Sigmoid colon (tissue), 4 donors: ENCODE measurements around the gene RBPMS2.

Experiments used
- EP300 ChIP-seq, 4 donors: sonication (generic); formaldehyde crosslinking; IDR thresholded peaks; one replicate each; pipeline ENCODE4 v1.6.1; 2017; ENCODE audit warnings: antibody characterized with exemption in 4 of 4
- POLR2A ChIP-seq, 2 donors: fragments of 450-650 bp; IDR thresholded peaks; one replicate each; pipeline ENCODE4 v1.6.1; 2016; ENCODE audit warnings: antibody characterized with exemption in 2 of 2, mild to moderate bottlenecking in 2 of 2, moderate library complexity in 2 of 2
- POLR2AphosphoS5 ChIP-seq, 4 donors: sonication (generic); formaldehyde crosslinking; IDR thresholded peaks; one replicate each; pipeline ENCODE4 v1.6.1; 2017; ENCODE audit warnings: antibody characterized with exemption in 4 of 4
- TF ChIP-seq, protein P1 (sequence below), 4 experiments: fragments of 450-650 bp in 3 of 4; fragments of 200-600 bp in 1 of 4; IDR thresholded peaks; one replicate each; pipeline ENCODE4 v1.5.1; 2016 to 2019; ENCODE audit warnings: antibody characterized with exemption in 4 of 4, mild to moderate bottlenecking in 3 of 4, moderate library complexity in 2 of 4

- TF ChIP-seq POLR2A (IDR thresholded peaks at IDR 0.05) (no peak), POLR2AphosphoS5 (IDR thresholded peaks at IDR 0.05) (no peak), EP300 (IDR thresholded peaks at IDR 0.05) (no peak)
- TF ChIP-seq, protein P1, sequence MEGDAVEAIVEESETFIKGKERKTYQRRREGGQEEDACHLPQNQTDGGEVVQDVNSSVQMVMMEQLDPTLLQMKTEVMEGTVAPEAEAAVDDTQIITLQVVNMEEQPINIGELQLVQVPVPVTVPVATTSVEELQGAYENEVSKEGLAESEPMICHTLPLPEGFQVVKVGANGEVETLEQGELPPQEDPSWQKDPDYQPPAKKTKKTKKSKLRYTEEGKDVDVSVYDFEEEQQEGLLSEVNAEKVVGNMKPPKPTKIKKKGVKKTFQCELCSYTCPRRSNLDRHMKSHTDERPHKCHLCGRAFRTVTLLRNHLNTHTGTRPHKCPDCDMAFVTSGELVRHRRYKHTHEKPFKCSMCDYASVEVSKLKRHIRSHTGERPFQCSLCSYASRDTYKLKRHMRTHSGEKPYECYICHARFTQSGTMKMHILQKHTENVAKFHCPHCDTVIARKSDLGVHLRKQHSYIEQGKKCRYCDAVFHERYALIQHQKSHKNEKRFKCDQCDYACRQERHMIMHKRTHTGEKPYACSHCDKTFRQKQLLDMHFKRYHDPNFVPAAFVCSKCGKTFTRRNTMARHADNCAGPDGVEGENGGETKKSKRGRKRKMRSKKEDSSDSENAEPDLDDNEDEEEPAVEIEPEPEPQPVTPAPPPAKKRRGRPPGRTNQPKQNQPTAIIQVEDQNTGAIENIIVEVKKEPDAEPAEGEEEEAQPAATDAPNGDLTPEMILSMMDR (IDR thresholded peaks at IDR 0.05): no peak
Observed at GRCh38 chr15:64747578-64747977, 27.8 kb downstream of the RBPMS2 start.
